Measurements from ENCODE around the gene C19orf85. TPM values are rescaled to one million over a fixed set of nuclear protein-coding genes. Genes with fewer than 3 reads are reported as not detected.

C19orf85 gene
- total and polyA plus RNA-seq, 10 of the 15 experiments (the other 5 are each of a cell fraction or from before 2014, with no cell fraction given) = not detected

DNA sequence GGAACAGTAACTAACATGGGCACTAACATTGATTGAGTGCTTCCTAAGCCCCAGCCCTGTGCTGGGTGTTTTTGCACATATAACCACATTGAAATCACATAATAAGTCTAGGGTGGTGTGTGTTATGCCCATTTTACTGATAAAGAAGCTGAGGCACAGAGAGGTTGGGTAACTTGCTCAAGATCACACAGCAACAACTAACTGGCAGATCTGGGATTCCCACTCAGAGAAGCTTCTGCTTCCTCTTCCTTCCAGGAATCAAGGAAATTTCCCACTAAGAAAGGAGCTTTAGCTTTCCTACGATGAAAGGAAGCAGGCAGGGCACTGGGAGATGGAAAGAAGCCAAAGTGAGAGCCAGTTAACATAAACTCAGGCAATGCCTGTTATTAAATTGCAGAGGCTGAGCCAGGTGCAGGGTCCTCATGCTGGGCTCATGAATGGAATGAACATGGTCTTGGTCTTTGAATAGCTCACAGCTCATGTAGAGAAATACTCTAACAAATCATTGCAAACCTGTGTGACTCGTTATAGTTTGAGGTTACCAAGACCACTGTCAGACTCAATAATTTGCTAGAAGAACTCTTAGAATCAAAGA is 33.8 kb upstream of the C19orf85 start (continued):
- TF ChIP-seq FOXK2 (IDR thresholded peaks at IDR 0.05) (no peak), CREB1 (IDR thresholded peaks at IDR 0.05; ENCODE audit: low read depth) (no peak), POLR2AphosphoS5 (IDR thresholded peaks at IDR 0.05; ENCODE audit: low read length) (no peak), ZZZ3 (IDR thresholded peaks at IDR 0.05; ENCODE audit: control insufficient read depth, insufficient read length, low read depth) (no peak), EED (IDR thresholded peaks at IDR 0.05; ENCODE audit: low read depth) (no peak), JUNB (IDR thresholded peaks at IDR 0.05) (no peak), SMAD1 (IDR thresholded peaks at IDR 0.05; ENCODE audit: low read depth, partially characterized antibody) (no peak), CREM (IDR thresholded peaks at IDR 0.05; ENCODE audit: low read depth) (no peak), RELA (IDR thresholded peaks at IDR 0.05; ENCODE audit: borderline replicate concordance, partially characterized antibody) (no peak)
- TF ChIP-seq, protein P1, sequence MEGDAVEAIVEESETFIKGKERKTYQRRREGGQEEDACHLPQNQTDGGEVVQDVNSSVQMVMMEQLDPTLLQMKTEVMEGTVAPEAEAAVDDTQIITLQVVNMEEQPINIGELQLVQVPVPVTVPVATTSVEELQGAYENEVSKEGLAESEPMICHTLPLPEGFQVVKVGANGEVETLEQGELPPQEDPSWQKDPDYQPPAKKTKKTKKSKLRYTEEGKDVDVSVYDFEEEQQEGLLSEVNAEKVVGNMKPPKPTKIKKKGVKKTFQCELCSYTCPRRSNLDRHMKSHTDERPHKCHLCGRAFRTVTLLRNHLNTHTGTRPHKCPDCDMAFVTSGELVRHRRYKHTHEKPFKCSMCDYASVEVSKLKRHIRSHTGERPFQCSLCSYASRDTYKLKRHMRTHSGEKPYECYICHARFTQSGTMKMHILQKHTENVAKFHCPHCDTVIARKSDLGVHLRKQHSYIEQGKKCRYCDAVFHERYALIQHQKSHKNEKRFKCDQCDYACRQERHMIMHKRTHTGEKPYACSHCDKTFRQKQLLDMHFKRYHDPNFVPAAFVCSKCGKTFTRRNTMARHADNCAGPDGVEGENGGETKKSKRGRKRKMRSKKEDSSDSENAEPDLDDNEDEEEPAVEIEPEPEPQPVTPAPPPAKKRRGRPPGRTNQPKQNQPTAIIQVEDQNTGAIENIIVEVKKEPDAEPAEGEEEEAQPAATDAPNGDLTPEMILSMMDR (IDR thresholded peaks at IDR 0.05 in 2 of 3, conservative IDR thresholded peaks at IDR 0.05 in 1 of 3; ENCODE audit: control insufficient read depth in 2 of 3, extremely low read depth in 1 of 3, insufficient read depth in 1 of 3, low read depth in 3 of 3, low read length in 3 of 3) = no peak

- no peak for FAIRE-seq
- Histone ChIP-seq H2AFZ (ENCODE audit: control insufficient read depth, low read depth, low read length) (no peak overlapping the region), H3K36me3 (ENCODE audit: control insufficient read depth in 2 of 2, insufficient read depth in 2 of 2, low read length in 1 of 2) (no peaks in the 10 kb centered on the region), H3K9me3 (replicated peaks; ENCODE audit: control insufficient read depth, insufficient read depth, low read length) (no peaks in the 10 kb centered on the region), H4K20me1 (ENCODE audit: control insufficient read depth, insufficient read depth) (no peaks in the 10 kb centered on the region), H3K27ac (ENCODE audit: control insufficient read depth, insufficient read depth) (no peak overlapping the region), H3K27me3 (replicated peaks in 1 of 2; ENCODE audit: control insufficient read depth in 2 of 2, insufficient read depth in 2 of 2, low read length in 1 of 2) (no peaks in the 10 kb centered on the region; a peak in 1 of 4 replicates), H3K9ac (ENCODE audit: control insufficient read depth, insufficient read depth, low read length) (no peak overlapping the region), H3K4me2 (ENCODE audit: control insufficient read depth, insufficient read depth) (no peak overlapping the region), H3K4me3 (no peak overlapping the region), H3K79me2 (ENCODE audit: control insufficient read depth, insufficient read depth, low read length) (no peaks in the 10 kb centered on the region), H3K4me1 (ENCODE audit: control insufficient read depth, insufficient read depth, low read length) (no peaks in the 10 kb centered on the region)
- no TSS peak for BruUV-seq (replicated peaks)
- ChIA-PET SMC1A (ENCODE audit: uncharacterized antibody, unreplicated experiment) (interaction anchor here (0.5 to 1.5 kb wide), 2 partner anchors 11 to 76 kb away, joined by 3 to 4 read pairs; no protein-coding TSS in a partner anchor), RAD21 (ENCODE audit: unreplicated experiment) (interaction anchor here (1.2 kb wide), 1 partner anchor 30 kb away, joined by 4 read pairs; no protein-coding TSS in a partner anchor), CTCF (interaction anchor here (1.0 kb wide), 1 partner anchor 17 kb away, joined by 3 read pairs; no protein-coding TSS in a partner anchor), POLR2A (interaction anchor here (1.1 kb wide), 1 partner anchor 8 kb away, joined by 3 read pairs; no protein-coding TSS in a partner anchor)
- WGBS (ENCODE audit: insufficient coverage, insufficient replicate concordance, low lambda C conversion rate, missing lambda C conversion rate) = 45% methylated on average over 13 of the region's 13 CpGs
- in situ Hi-C loops (cut with MboI) (no loop called here), intact Hi-C loops (cut with micrococcal nuclease; ENCODE audit: unreplicated experiment) (no loop called here)
- no peak for ATAC-seq
- DNase-seq (ENCODE audit: low read depth, low spot score) = no peak
- no peak for TF ChIP-seq MTA2 (IDR thresholded peaks at IDR 0.05; ENCODE audit: low read depth)
- no peak for TF ChIP-seq IKZF2 (IDR thresholded peaks at IDR 0.05)
- TF ChIP-seq EZH2 (IDR thresholded peaks at IDR 0.05; ENCODE audit: borderline replicate concordance, control insufficient read depth, low read depth, low read length) = no peak
- TF ChIP-seq MEF2B (IDR thresholded peaks at IDR 0.05; ENCODE audit: partially characterized antibody, poor library complexity, severe bottlenecking) = no peak
- TF ChIP-seq MXI1 (IDR thresholded peaks at IDR 0.05; ENCODE audit: low read depth, low read length) = no peak
- no peak for TF ChIP-seq EP300 (IDR thresholded peaks at IDR 0.05; ENCODE audit: borderline replicate concordance in 1 of 2, control insufficient read depth in 1 of 2, low read depth in 2 of 2, low read length in 2 of 2)
- TF ChIP-seq MYB (IDR thresholded peaks at IDR 0.05; ENCODE audit: borderline replicate concordance, low read depth, low read length) = no peak
- no peak for TF ChIP-seq NRF1 (conservative IDR thresholded peaks at IDR 0.05; ENCODE audit: low read depth, low read length)
- TF ChIP-seq, protein P2, sequence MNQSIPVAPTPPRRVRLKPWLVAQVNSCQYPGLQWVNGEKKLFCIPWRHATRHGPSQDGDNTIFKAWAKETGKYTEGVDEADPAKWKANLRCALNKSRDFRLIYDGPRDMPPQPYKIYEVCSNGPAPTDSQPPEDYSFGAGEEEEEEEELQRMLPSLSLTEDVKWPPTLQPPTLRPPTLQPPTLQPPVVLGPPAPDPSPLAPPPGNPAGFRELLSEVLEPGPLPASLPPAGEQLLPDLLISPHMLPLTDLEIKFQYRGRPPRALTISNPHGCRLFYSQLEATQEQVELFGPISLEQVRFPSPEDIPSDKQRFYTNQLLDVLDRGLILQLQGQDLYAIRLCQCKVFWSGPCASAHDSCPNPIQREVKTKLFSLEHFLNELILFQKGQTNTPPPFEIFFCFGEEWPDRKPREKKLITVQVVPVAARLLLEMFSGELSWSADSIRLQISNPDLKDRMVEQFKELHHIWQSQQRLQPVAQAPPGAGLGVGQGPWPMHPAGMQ (IDR thresholded peaks at IDR 0.05; ENCODE audit: borderline replicate concordance) = no peak
- no peak for TF ChIP-seq HCFC1 (IDR thresholded peaks at IDR 0.05; ENCODE audit: low read length)
Measured at GRCh38 chr19:55497763-55498162, 33.2 kb upstream of the C19orf85 start.

Measured in GM12878 (cell line).